Mesenchymal stem cell (in vitro differentiated cells and primary cell): ENCODE results near the gene TMEM143.
"Not testable (repeated sequence)": the region's sequence is repeated elsewhere in the genome, so short reads cannot be mapped to it uniquely, and the experiment has no call there.

Experiments
- DNase-seq: peaks from one replicate; pipeline ENCODE4 v3.0.0-alpha.2; 2013
- H2AFZ ChIP-seq: one replicate; pipeline ENCODE4 v1.6.1; 2013; ENCODE audit warnings: low read depth, mild to moderate bottlenecking, control low read depth, inconsistent platforms, low read length, moderate library complexity
- H2AK5ac ChIP-seq: 2 replicates; pipeline ENCODE4 v1.6.1; 2013; ENCODE audit warnings: low read length, moderate library complexity, mild to moderate bottlenecking, inconsistent platforms; ENCODE audit not compliant: severe bottlenecking
- H2BK120ac ChIP-seq: one replicate; pipeline ENCODE4 v1.6.1; 2013; ENCODE audit warnings: low read depth, mild to moderate bottlenecking, inconsistent platforms, low read length, moderate library complexity
- H2BK12ac ChIP-seq, 2 experiments: one replicate each; pipeline ENCODE4 v1.6.1; 2013; ENCODE audit warnings: inconsistent platforms in 2 of 2, low read length in 2 of 2, mild to moderate bottlenecking in 2 of 2, moderate library complexity in 2 of 2, control low read depth in 1 of 2
- H2BK15ac ChIP-seq: one replicate; pipeline ENCODE4 v1.6.1; 2013; ENCODE audit warnings: mild to moderate bottlenecking, low read depth, inconsistent platforms; ENCODE audit not compliant: poor library complexity, severe bottlenecking
- H2BK5ac ChIP-seq: 2 replicates; pipeline ENCODE4 v1.6.1; 2013; ENCODE audit warnings: low read depth, mild to moderate bottlenecking, low read length, control low read depth, inconsistent platforms; ENCODE audit not compliant: poor library complexity, severe bottlenecking
- H3K14ac ChIP-seq, 2 experiments: one replicate each; pipeline ENCODE4 v1.6.1; 2013; ENCODE audit warnings: inconsistent platforms in 2 of 2, low read length in 2 of 2, control low read depth in 1 of 2, mild to moderate bottlenecking in 1 of 2, moderate library complexity in 1 of 2
- H3K18ac ChIP-seq, 2 experiments: one replicate each; pipeline ENCODE4 v1.6.1; 2013; ENCODE audit warnings: inconsistent platforms in 2 of 2, low read length in 2 of 2, control low read depth in 1 of 2, low read depth in 1 of 2, mild to moderate bottlenecking in 1 of 2
- H3K23ac ChIP-seq, 2 experiments: one replicate each; pipeline ENCODE4 v1.6.1; 2013; ENCODE audit warnings: inconsistent platforms in 2 of 2, low read length in 2 of 2, mild to moderate bottlenecking in 2 of 2, moderate library complexity in 2 of 2, control low read depth in 1 of 2
- H3K27ac ChIP-seq: 2 replicates; pipeline ENCODE4 v1.5.1; 2013; ENCODE audit warnings: mild to moderate bottlenecking, moderate library complexity, low read length, control low read depth, inconsistent platforms; ENCODE audit not compliant: poor library complexity, severe bottlenecking
- H3K27me3 ChIP-seq, 2 experiments: 2 replicates each; pipeline versions ENCODE4 v1.6.1 to v1.7.0; 2013; ENCODE audit warnings: low read length in 2 of 2, mild to moderate bottlenecking in 2 of 2, moderate library complexity in 2 of 2, control low read depth in 1 of 2, inconsistent platforms in 1 of 2; ENCODE audit not compliant: control insufficient read depth in 1 of 2, insufficient read depth in 1 of 2
- H3K36me3 ChIP-seq, 2 experiments: 2 replicates each; pipeline versions ENCODE4 v1.6.1 to v1.7.0; 2013; ENCODE audit warnings: low read length in 2 of 2, control low read depth in 1 of 2, inconsistent platforms in 1 of 2, low read depth in 1 of 2, mild to moderate bottlenecking in 1 of 2; ENCODE audit not compliant: insufficient read depth in 2 of 2, control insufficient read depth in 1 of 2
- H3K4ac ChIP-seq, 2 experiments: one replicate each; pipeline ENCODE4 v1.6.1; 2013; ENCODE audit warnings: inconsistent platforms in 2 of 2, low read length in 2 of 2, mild to moderate bottlenecking in 2 of 2, moderate library complexity in 2 of 2, control low read depth in 1 of 2, low read depth in 1 of 2
- H3K4me1 ChIP-seq: 2 replicates; pipeline ENCODE4 v1.6.1; 2013; ENCODE audit warnings: low read depth, low read length, control low read depth; ENCODE audit not compliant: control insufficient read depth, insufficient read depth
- H3K4me2 ChIP-seq: 2 replicates; pipeline ENCODE4 v1.6.1; 2013; ENCODE audit warnings: low read length, mild to moderate bottlenecking, inconsistent platforms; ENCODE audit not compliant: poor library complexity, severe bottlenecking
- H3K4me3 ChIP-seq, 2 experiments: 2 replicates each; pipeline versions ENCODE4 v1.5.1 to v1.7.0; 2013; ENCODE audit warnings: low read length in 2 of 2, mild to moderate bottlenecking in 2 of 2, control low read depth in 1 of 2, low read depth in 1 of 2; ENCODE audit not compliant: insufficient read depth in 1 of 2
- H3K79me1 ChIP-seq: replicated peaks from 2 replicates; pipeline ENCODE4 v1.6.1; 2013; ENCODE audit warnings: mild to moderate bottlenecking, control low read depth, low read length, inconsistent platforms; ENCODE audit not compliant: poor library complexity, severe bottlenecking
- H3K9ac ChIP-seq: 2 replicates; pipeline ENCODE4 v1.7.0; 2013; ENCODE audit warnings: mild to moderate bottlenecking, low read length, moderate library complexity
- H3K9me3 ChIP-seq: 2 replicates; pipeline ENCODE4 v1.7.0; 2013; ENCODE audit warnings: mild to moderate bottlenecking, low read length; ENCODE audit not compliant: control insufficient read depth
- H4K8ac ChIP-seq: one replicate; pipeline ENCODE4 v1.6.1; 2013; ENCODE audit warnings: inconsistent platforms, mild to moderate bottlenecking, low read length, moderate library complexity
- H4K91ac ChIP-seq: one replicate; pipeline ENCODE4 v1.6.1; 2013; ENCODE audit warnings: mild to moderate bottlenecking, low read length, inconsistent platforms
- WGBS: methylation state at CpG from one replicate; pipeline ENCODE4 v1.1.7; 2013; ENCODE audit warnings: mixed read lengths; 5-methylcytosine and 5-hydroxymethylcytosine counted together

TMEM143 gene

DNA sequence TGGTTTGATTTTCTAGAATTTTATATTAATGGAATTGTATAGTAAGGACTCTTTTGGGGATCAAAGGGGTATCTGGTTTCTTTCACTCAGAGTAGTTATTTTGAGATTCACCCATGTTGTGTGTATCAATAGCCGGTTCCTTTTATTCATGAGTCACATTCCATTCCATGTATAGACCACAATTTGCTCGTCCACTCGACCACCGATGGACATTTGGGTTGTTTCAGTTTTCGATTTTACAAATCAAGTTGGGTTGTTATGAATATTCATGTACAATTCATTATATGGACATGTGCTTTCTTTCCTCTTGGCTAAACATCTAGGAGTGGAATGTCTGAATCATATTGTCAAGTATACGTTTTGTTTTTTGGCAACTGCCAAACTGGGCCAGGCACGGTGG, 48.0 kb downstream of the TMEM143 start:
- 92% methylated on average over 3 of the region's 7 CpGs for WGBS
- H4K8ac ChIP-seq, result no peak overlapping the region

DNA sequence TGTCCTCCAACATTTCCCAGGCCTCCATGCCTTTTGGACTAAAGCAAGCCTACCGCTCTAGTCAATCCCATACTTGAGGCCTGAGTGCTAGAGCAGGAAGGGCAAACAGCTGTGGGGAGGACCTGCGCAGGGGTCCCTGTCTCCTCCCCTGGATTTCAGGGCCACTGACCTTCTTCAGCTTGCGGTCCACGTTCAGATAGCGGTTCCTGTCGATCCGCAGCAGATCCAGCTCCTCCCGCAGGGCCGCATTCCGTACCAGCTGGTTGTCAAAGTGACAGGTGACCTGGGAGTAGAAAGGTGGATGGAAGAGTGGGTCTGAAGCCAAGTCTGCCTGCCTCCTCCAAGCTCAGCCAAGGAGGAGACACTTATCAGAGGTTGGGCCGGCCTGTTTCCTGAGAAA, 52.4 kb downstream of the TMEM143 start:
- Histone ChIP-seq H2BK5ac (no peak overlapping the region), H3K14ac (no peak overlapping the region), H3K4me1 (peaks cover 13% of the 10 kb centered on the region), H3K9ac (no peak overlapping the region), H3K18ac (no peak overlapping the region), H4K8ac (no peak overlapping the region), H2AFZ (no peak overlapping the region), H3K4me2 (no peak overlapping the region), H3K4ac (no peak overlapping the region), H3K9me3 (no peaks in the 10 kb centered on the region), H2BK12ac (peak overlapping the region in 1 of 2 experiments; percentile 24), H3K79me1 (no peaks in the 10 kb centered on the region), H2AK5ac (no peak overlapping the region), H3K23ac (no peak overlapping the region), H4K91ac (no peak overlapping the region), H2BK15ac (no peak overlapping the region), H2BK120ac (no peak overlapping the region), H3K27me3 (peaks cover 0 to 10% of the 10 kb centered on the region in 2 experiments), H3K4me3 (no peak overlapping the region), H3K27ac (no peak overlapping the region), H3K36me3 (no peaks in the 10 kb centered on the region)
- 93% methylated on average over 11 of the region's 11 CpGs for WGBS
- no peak for DNase-seq

More for the DNA sequence above, 48.0 kb downstream of the TMEM143 start:
- no peaks in the 10 kb centered on the region for H3K79me1 ChIP-seq
- no peaks in the 10 kb centered on the region for H3K27me3 ChIP-seq
- no peak overlapping the region for H2BK5ac ChIP-seq
- H3K18ac ChIP-seq, result no peak overlapping the region
- no peak overlapping the region for H3K23ac ChIP-seq
- no peaks in the 10 kb centered on the region for H3K36me3 ChIP-seq
- no peak overlapping the region for H3K14ac ChIP-seq
- no peak for DNase-seq
- no peak overlapping the region for H2AK5ac ChIP-seq
- no peaks in the 10 kb centered on the region for H3K9me3 ChIP-seq
- no peak overlapping the region for H2AFZ ChIP-seq
- no peak overlapping the region for H3K4ac ChIP-seq
- no peak overlapping the region for H3K9ac ChIP-seq
- H2BK12ac ChIP-seq, result no peak overlapping the region
- no peak overlapping the region for H3K4me2 ChIP-seq
- no peak overlapping the region for H3K27ac ChIP-seq
- H3K4me3 ChIP-seq, result no peak overlapping the region
- H4K91ac ChIP-seq, result no peak overlapping the region
- no peak overlapping the region for H2BK15ac ChIP-seq
- H3K4me1 ChIP-seq, result peaks cover 29% of the 10 kb centered on the region
- no peak overlapping the region for H2BK120ac ChIP-seq

DNA sequence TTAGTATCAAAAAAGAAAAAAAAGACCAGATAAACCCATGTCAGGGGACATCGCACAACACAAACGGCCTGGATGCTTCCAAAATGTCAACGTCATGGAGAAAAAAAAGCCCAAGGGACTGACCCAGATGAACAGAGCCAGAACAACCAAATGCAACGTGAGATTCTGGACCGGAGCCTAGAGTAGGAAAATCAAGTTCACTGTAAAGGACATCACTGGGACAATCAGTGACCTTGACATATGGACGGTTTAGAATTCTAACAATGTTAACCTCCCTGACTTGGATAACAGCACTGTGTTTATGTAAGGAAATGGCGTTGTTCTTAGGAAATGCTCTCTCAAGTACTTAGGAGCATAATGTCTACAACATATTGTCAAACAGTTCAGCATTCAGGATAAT, 53.5 kb downstream of the TMEM143 start:
- Histone ChIP-seq H2BK15ac (no peak overlapping the region), H3K36me3 (no peaks in the 10 kb centered on the region), H2BK120ac (no peak overlapping the region), H3K4ac (no peak overlapping the region), H3K27me3 (peaks cover 0 to 10% of the 10 kb centered on the region in 2 experiments), H3K14ac (no peak overlapping the region), H3K23ac (no peak overlapping the region), H3K4me2 (no peak overlapping the region), H3K4me3 (no peak overlapping the region), H3K18ac (no peak overlapping the region), H2AFZ (no peak overlapping the region), H4K8ac (no peak overlapping the region), H3K9ac (no peak overlapping the region), H2BK12ac (no peak overlapping the region), H3K4me1 (peaks cover 13% of the 10 kb centered on the region), H2BK5ac (no peak overlapping the region), H3K9me3 (no peaks in the 10 kb centered on the region), H4K91ac (no peak overlapping the region), H3K79me1 (no peaks in the 10 kb centered on the region), H2AK5ac (peak overlapping the region; percentile 67), H3K27ac (no peak overlapping the region)
- DNase-seq, result peak; percentile 55
- 57% methylated on average over 5 of the region's 7 CpGs for WGBS

DNA sequence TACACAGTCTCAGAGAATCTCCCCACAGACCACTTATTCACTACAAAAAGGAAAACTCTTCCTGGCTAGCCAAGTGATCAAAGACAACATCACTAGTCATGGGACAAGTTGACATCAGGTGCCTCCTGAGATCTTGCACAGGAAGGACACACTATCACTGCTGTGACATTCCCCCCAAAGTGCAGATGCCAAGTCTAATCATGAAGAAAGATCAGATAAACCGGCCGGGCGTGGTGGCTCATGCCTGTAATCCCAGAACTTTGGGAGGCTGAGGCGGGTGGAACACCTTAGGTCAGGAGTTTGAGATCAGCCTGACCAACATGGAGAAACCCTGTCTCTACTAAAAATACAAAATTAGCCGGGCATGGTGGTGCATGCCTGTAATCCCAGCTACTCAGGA, 54.0 kb downstream of the TMEM143 start:
- not testable (repeated sequence) for H2BK12ac ChIP-seq, H4K8ac ChIP-seq, H2AFZ ChIP-seq, H3K79me1 ChIP-seq, H3K18ac ChIP-seq, H3K36me3 ChIP-seq, DNase-seq, H3K4ac ChIP-seq, H3K27ac ChIP-seq, H3K23ac ChIP-seq, H4K91ac ChIP-seq, H3K14ac ChIP-seq, H3K4me2 ChIP-seq, H2BK5ac ChIP-seq, H3K4me3 ChIP-seq, H2AK5ac ChIP-seq, H2BK120ac ChIP-seq, H3K9me3 ChIP-seq, H2BK15ac ChIP-seq, H3K9ac ChIP-seq
- Histone ChIP-seq H3K27me3 (peaks cover 4 to 15% of the 10 kb centered on the region in 2 experiments), H3K4me1 (peaks cover 13% of the 10 kb centered on the region)
- 80% methylated on average over 4 of the region's 5 CpGs for WGBS
